Endodermal cell (in vitro differentiated cells): ENCODE measurements around the gene TLCD1. TPM values are rescaled to one million over a fixed set of nuclear protein-coding genes. Genes with fewer than 3 reads are reported as not detected.

ENCODE experiments used
- DNase-seq: peaks from one replicate; pipeline ENCODE4 v3.0.0-alpha.2; 2017
- H3K27ac ChIP-seq: 2 replicates; pipeline ENCODE4 v1.5.1; 2013; ENCODE audit warnings: mild to moderate bottlenecking, low read depth, low read length, moderate library complexity
- H3K27me3 ChIP-seq: 2 replicates; pipeline ENCODE4 v1.6.1; 2013; ENCODE audit warnings: mild to moderate bottlenecking, low read length, moderate library complexity; ENCODE audit not compliant: insufficient read depth, control insufficient read depth, poor library complexity, severe bottlenecking
- H3K36me3 ChIP-seq: 2 replicates; pipeline ENCODE4 v1.7.0; 2013; ENCODE audit warnings: mild to moderate bottlenecking, low read length, moderate library complexity; ENCODE audit not compliant: control insufficient read depth, insufficient read depth
- H3K4me1 ChIP-seq: one replicate; pipeline ENCODE4 v1.7.0; 2013; ENCODE audit warnings: low read length; ENCODE audit not compliant: control insufficient read depth, insufficient read depth
- H3K4me3 ChIP-seq: 2 replicates; pipeline ENCODE4 v1.5.1; 2013; ENCODE audit warnings: mild to moderate bottlenecking, low read length, moderate library complexity
- H3K9ac ChIP-seq: 2 replicates; pipeline ENCODE4 v1.6.1; 2013; ENCODE audit warnings: mild to moderate bottlenecking, low read length, moderate library complexity; ENCODE audit not compliant: poor library complexity, severe bottlenecking; ENCODE audit errors: extremely low read depth
- H3K9me3 ChIP-seq: 2 replicates; pipeline ENCODE4 v1.6.1; 2013; ENCODE audit warnings: mild to moderate bottlenecking, low read length, moderate library complexity; ENCODE audit not compliant: control insufficient read depth
- H3K27ac Mint-ChIP-seq: 2 replicates; pipeline ENCODE4 v1.8.0; 2020; ENCODE audit warnings: mixed read lengths
- H3K27me3 Mint-ChIP-seq: 2 replicates; pipeline ENCODE4 v1.8.0; 2021; ENCODE audit warnings: mild to moderate bottlenecking, mixed read lengths; ENCODE audit not compliant: insufficient read depth
- H3K36me3 Mint-ChIP-seq: 2 replicates; pipeline ENCODE4 v1.8.0; 2020; ENCODE audit warnings: low read depth, mixed read lengths
- H3K4me1 Mint-ChIP-seq: 2 replicates; pipeline ENCODE4 v1.8.0; 2020; ENCODE audit warnings: mixed read lengths
- H3K4me3 Mint-ChIP-seq: 2 replicates; pipeline ENCODE4 v1.8.0; 2020; ENCODE audit warnings: mild to moderate bottlenecking, moderate library complexity, mixed read lengths
- H3K9me3 Mint-ChIP-seq: 2 replicates; pipeline ENCODE4 v1.8.0; 2020; ENCODE audit warnings: mild to moderate bottlenecking, mixed read lengths
- WGBS, 2 experiments: methylation state at CpG; one replicate each; pipeline versions ENCODE4 v1.1.5 to v1.1.7; 2013; ENCODE audit warnings: missing lambda C conversion rate in 2 of 2, mixed read lengths in 1 of 2; ENCODE audit not compliant: insufficient coverage in 1 of 2, insufficient read length in 1 of 2; 5-methylcytosine and 5-hydroxymethylcytosine counted together
- total RNA-seq, 2 donors: library from RNA; stranded (reverse); fragmentation: NEBNext Ultra II Directional in 1 of 2; extraction: Animal tissue kit (Norgen Biotek cat#: 25700) in 1 of 2; gene quantifications; 2 replicates in 1 of 2; 3 replicates in 1 of 2; pipeline ENCODE4 v1.2.1, GENCODE V29; 2021
- TF ChIP-seq, protein P1 (sequence below): fragments of 200-600 bp; sonication (generic); conservative IDR thresholded peaks from 2 replicates; pipeline ENCODE4 v1.5.0; 2021; ENCODE audit warnings: antibody characterized with exemption, mild to moderate bottlenecking

TLCD1 gene
- total RNA-seq, 2 donors from 2014 or later = 17.0 to 22.9 TPM

DNA sequence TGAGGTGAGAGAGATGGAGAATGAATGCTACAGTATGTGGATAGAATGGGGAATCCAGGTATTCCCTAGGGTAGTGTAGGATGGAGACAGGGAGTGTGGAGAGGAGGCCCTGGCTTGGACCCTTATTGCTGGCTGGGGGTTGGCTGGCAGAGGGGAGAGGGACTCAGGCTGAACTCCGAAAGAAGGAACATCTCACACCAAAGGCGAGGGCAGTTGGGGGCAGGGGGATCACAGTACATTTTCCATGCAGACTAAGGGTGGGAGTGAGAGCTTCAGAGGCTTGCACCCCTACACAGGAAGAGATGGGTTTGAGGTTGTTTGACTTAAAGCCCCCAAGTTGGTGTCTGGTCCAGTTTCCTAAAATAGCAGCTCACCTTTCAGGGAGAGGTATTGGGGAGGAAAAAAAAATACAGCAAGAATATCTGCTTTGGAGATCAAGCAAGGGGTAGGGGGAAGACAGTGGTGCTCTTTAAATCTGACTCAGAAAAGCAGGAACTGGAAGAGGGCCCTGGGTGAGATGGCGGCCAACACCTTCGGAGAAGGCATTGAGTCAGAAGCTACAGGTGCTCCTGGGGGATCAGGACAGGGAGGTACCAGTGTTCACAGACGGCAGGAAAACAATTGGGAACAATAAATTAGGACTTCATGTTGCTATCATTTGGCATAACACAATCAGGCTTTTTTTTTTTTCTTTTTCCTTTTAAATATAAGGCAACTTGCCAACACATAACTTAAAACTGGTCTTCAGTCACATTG lies 30.2 kb upstream of the TLCD1 start:
- H3K4me1 Mint-ChIP-seq = peaks cover 7% of the 10 kb centered on the region
- Histone ChIP-seq H3K27me3 (no peaks in the 10 kb centered on the region), H3K27ac (no peak overlapping the region), H3K9me3 (no peaks in the 10 kb centered on the region), H3K4me3 (no peak overlapping the region), H3K36me3 (peaks cover 50% of the 10 kb centered on the region), H3K9ac (no peak overlapping the region), H3K4me1 (peaks cover 7% of the 10 kb centered on the region)
- H3K4me3 Mint-ChIP-seq = no peak overlapping the region
- no peak for DNase-seq
- no peaks in the 10 kb centered on the region for H3K9me3 Mint-ChIP-seq
- peak overlapping the region; percentile 29 for H3K27ac Mint-ChIP-seq
- WGBS, 2 experiments = 88 to 95% methylated on average over 4 to 5 of the region's 5 CpGs
- H3K36me3 Mint-ChIP-seq = peaks cover 55% of the 10 kb centered on the region
- TF ChIP-seq, protein P1, sequence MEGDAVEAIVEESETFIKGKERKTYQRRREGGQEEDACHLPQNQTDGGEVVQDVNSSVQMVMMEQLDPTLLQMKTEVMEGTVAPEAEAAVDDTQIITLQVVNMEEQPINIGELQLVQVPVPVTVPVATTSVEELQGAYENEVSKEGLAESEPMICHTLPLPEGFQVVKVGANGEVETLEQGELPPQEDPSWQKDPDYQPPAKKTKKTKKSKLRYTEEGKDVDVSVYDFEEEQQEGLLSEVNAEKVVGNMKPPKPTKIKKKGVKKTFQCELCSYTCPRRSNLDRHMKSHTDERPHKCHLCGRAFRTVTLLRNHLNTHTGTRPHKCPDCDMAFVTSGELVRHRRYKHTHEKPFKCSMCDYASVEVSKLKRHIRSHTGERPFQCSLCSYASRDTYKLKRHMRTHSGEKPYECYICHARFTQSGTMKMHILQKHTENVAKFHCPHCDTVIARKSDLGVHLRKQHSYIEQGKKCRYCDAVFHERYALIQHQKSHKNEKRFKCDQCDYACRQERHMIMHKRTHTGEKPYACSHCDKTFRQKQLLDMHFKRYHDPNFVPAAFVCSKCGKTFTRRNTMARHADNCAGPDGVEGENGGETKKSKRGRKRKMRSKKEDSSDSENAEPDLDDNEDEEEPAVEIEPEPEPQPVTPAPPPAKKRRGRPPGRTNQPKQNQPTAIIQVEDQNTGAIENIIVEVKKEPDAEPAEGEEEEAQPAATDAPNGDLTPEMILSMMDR = no peak
- no peaks in the 10 kb centered on the region for H3K27me3 Mint-ChIP-seq

DNA sequence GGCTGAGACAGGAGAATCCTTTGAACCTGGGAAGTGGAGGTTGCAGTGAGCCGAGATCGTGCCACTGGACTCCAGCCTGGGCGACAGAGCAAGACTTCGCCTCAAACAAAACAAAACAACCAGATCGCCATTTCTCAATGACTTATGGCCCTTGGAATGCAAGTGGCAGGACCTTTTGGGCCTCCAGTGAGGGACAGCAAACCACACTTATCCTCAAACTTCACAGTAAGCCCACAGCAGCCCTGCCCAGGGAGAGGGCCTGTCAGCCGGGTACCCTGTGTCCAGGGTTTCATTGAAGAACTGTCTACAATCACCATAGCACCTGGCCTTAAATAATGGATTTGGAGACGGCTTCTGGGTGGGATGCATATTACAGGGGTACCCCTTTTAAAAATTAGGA lies 29.5 kb upstream of the TLCD1 start:
- no peaks in the 10 kb centered on the region for H3K9me3 ChIP-seq
- Mint-ChIP-seq H3K4me1 (no peaks in the 10 kb centered on the region), H3K4me3 (no peak overlapping the region), H3K36me3 (peaks cover 57% of the 10 kb centered on the region), H3K27ac (no peak overlapping the region), H3K9me3 (no peaks in the 10 kb centered on the region), H3K27me3 (no peaks in the 10 kb centered on the region)
- peaks cover under 1% of the 10 kb centered on the region for H3K4me1 ChIP-seq
- H3K27me3 ChIP-seq = no peaks in the 10 kb centered on the region
- no peak overlapping the region for H3K27ac ChIP-seq
- WGBS, 2 experiments = 90 to 94% methylated on average over 5 to 7 of the region's 7 CpGs
- H3K36me3 ChIP-seq = peaks cover 57% of the 10 kb centered on the region
- H3K4me3 ChIP-seq = no peak overlapping the region
- TF ChIP-seq, protein P1 = no peak
- H3K9ac ChIP-seq = no peak overlapping the region
- peak; percentile 55 for DNase-seq

DNA sequence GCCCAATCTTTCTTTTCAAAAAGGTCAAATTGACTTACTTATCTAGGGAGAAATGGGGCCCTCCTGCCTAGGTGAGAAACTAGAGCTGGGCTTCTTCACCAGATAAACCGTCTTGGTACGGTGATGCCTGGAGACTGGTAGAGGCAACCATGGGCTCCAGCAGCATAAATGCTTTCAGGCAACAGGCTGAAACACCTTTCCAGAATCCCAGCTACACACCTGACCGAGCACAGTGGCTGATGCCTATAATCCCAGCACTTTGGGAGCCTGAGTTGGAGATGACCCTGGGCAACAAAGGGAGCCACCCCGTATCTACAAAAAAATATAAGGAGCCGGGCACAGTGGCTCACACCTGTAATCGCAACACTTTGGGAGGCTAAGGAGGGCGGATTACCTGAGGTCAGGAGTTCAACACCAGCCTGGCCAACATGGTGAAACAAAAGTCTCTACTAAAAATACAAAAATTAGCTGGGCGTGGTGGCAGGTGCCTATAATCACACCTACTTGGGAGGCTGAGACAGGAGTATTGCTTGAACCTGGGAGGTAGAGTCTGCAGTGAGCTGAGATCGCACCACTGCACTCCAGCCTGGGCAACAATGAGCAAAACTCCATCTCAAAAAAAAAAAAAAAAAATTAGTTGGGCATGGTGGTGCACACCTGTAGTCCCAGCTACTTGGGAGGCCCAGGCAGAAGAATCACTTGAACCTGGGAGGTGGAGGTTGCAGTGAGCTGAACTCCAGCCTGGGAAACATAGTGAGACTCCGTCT lies 25.8 kb upstream of the TLCD1 start:
- no peaks in the 10 kb centered on the region for H3K27me3 ChIP-seq
- Mint-ChIP-seq H3K27ac (no peak overlapping the region), H3K36me3 (peaks cover 47% of the 10 kb centered on the region), H3K4me3 (no peak overlapping the region), H3K27me3 (no peaks in the 10 kb centered on the region), H3K4me1 (no peaks in the 10 kb centered on the region), H3K9me3 (no peaks in the 10 kb centered on the region)
- peak; percentile 57 for DNase-seq
- no peak overlapping the region for H3K27ac ChIP-seq
- TF ChIP-seq, protein P1 = no peak
- no peak overlapping the region for H3K4me3 ChIP-seq
- no peak overlapping the region for H3K9ac ChIP-seq
- no peaks in the 10 kb centered on the region for H3K9me3 ChIP-seq
- peaks cover 3% of the 10 kb centered on the region for H3K4me1 ChIP-seq
- 92 to 97% methylated on average over 8 to 9 of the region's 10 CpGs for WGBS, 2 experiments
- H3K36me3 ChIP-seq = peaks cover 59% of the 10 kb centered on the region
